Measurements from ENCODE around the gene SLC25A45. TPM values are rescaled to one million over a fixed set of nuclear protein-coding genes. Genes with fewer than 3 reads are reported as not detected.

The SLC25A45 gene
- polyA plus RNA-seq, 1 donor (not counting 4 experiments of a cell fraction or from before 2014, with no cell fraction given), result 0.20 TPM

DNA sequence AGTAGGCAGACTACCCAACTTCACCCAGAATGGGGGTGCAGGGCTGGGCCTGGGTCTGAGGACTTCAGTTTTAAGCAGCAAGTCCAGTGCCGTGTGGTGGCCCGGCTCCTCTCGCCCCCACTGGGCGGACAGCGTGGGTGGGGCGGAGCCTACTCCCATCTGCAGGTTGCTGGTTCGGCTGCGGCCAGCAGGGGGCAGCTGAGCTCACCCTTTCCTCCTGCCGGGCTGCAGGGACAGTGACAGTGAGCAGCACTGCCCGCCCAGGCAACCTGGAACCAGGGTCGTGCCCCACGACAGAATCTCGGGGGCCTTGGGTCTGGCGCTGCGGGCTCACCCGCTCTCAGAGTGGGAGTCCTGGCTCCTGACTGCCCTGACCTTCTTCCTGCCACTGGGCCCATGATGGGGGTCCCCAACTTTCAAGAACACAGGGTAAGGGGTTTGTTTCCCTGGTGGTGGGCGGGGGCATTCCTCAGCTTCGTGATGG is 33.9 kb upstream of the SLC25A45 start:
- Histone ChIP-seq H3K4me3 (ENCODE audit: control insufficient read depth in 2 of 3, extremely low read depth in 1 of 3, insufficient read depth in 2 of 3, low read depth in 1 of 3, low read length in 3 of 3) (peak overlapping the region in 2 of 3 experiments; percentile 23 to 61), H3K27ac (ENCODE audit: control insufficient read depth, insufficient read depth, low read length) (peak overlapping the region; percentile 1), H3K9me3 (ENCODE audit: control insufficient read depth, low read depth, low read length) (no peaks in the 10 kb centered on the region), H2AFZ (ENCODE audit: control insufficient read depth, low read length) (no peak overlapping the region), H3K36me3 (ENCODE audit: control insufficient read depth in 2 of 2, extremely low read depth in 1 of 2, insufficient read depth in 2 of 2, low read length in 2 of 2) (peaks cover 0 to 17% of the 10 kb centered on the region in 2 experiments), H3K27me3 (ENCODE audit: control insufficient read depth, extremely low read depth, insufficient read depth, low read length) (no peaks in the 10 kb centered on the region), H3K79me2 (ENCODE audit: control insufficient read depth, insufficient read depth, low read length) (no peaks in the 10 kb centered on the region), H3K9me1 (ENCODE audit: control insufficient read depth, extremely low read depth, insufficient read depth, low read length) (peaks cover 4% of the 10 kb centered on the region), H4K20me1 (ENCODE audit: control insufficient read depth, extremely low read depth, insufficient read depth, low read length) (no peaks in the 10 kb centered on the region), H3K4me2 (ENCODE audit: control insufficient read depth, extremely low read depth, insufficient read depth, low read depth, low read length) (peak overlapping the region; percentile 78), H3K4me1 (ENCODE audit: control insufficient read depth, extremely low read depth, insufficient read depth, low read length) (peaks cover 53% of the 10 kb centered on the region), H3K9ac (ENCODE audit: control insufficient read depth, extremely low read depth, insufficient read depth, low read length) (peak overlapping the region; percentile 55)
- dilution Hi-C loops (cut with MboI; ENCODE audit: extremely low pct_ligation_motif_present, low sequenced_read_pairs), result no loop called here
- FAIRE-seq, result no peak
- no peak for DNase-seq (ENCODE audit: low read depth, low spot score)
- TF ChIP-seq, protein P1, sequence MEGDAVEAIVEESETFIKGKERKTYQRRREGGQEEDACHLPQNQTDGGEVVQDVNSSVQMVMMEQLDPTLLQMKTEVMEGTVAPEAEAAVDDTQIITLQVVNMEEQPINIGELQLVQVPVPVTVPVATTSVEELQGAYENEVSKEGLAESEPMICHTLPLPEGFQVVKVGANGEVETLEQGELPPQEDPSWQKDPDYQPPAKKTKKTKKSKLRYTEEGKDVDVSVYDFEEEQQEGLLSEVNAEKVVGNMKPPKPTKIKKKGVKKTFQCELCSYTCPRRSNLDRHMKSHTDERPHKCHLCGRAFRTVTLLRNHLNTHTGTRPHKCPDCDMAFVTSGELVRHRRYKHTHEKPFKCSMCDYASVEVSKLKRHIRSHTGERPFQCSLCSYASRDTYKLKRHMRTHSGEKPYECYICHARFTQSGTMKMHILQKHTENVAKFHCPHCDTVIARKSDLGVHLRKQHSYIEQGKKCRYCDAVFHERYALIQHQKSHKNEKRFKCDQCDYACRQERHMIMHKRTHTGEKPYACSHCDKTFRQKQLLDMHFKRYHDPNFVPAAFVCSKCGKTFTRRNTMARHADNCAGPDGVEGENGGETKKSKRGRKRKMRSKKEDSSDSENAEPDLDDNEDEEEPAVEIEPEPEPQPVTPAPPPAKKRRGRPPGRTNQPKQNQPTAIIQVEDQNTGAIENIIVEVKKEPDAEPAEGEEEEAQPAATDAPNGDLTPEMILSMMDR (optimal IDR thresholded peaks at IDR 0.05 in 1 of 3, IDR thresholded peaks at IDR 0.05 in 1 of 3, conservative IDR thresholded peaks at IDR 0.05 in 1 of 3; ENCODE audit: extremely low read depth in 1 of 3, insufficient read depth in 2 of 3, low read length in 3 of 3), result peak; percentile 87 to 100 (median 99)
- no peak for TF ChIP-seq EZH2 (IDR thresholded peaks at IDR 0.05; ENCODE audit: low read length)

DNA sequence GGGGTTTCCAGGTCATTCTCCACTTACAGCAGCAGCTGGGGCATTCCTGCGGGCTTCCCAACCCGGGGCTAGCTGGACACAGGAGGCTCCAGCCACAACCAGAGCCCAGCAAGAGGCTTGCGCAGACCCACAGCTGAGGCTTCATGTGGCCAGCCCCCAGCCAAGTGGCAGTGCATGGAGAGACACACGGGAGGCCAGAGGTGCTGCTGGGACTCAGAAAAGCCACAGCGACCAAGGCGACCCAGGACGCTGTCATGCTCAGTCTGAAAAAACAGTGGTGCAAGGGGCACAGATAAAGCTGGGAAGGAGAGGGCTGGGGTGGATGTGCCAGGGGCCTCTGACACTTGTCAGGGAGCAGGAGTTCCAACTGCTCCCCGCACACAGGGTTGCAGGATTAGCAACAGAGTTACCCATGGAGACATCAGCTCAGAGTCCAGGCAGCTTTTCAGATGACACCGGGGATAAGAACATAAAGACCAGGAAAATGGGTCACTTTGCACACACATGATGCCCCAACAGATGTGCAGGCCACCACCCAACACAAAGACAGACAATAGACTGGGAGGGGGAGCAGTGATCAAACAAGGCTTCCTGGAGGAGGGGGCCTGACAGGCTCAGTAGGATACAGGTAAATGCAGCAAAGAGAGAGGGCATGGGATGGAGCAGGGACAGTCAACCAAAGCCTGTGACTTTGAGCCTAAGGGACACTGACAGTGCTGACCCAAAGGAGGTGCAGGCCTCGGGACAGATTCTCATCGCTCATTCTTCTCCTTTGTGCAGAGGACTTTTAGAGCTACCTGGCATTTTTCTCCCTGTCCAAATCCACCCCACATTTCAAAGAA is 33.3 kb upstream of the SLC25A45 start:
- Histone ChIP-seq H4K20me1 (ENCODE audit: control insufficient read depth, extremely low read depth, insufficient read depth, low read length) (no peaks in the 10 kb centered on the region), H3K36me3 (ENCODE audit: control insufficient read depth in 2 of 2, extremely low read depth in 1 of 2, insufficient read depth in 2 of 2, low read length in 2 of 2) (peaks cover 0 to 22% of the 10 kb centered on the region in 2 experiments), H3K27ac (ENCODE audit: control insufficient read depth, insufficient read depth, low read length) (no peak overlapping the region), H3K9ac (ENCODE audit: control insufficient read depth, extremely low read depth, insufficient read depth, low read length) (peak overlapping the region; percentile 55), H3K79me2 (ENCODE audit: control insufficient read depth, insufficient read depth, low read length) (no peaks in the 10 kb centered on the region), H3K9me1 (ENCODE audit: control insufficient read depth, extremely low read depth, insufficient read depth, low read length) (peaks cover 4% of the 10 kb centered on the region), H3K27me3 (ENCODE audit: control insufficient read depth, extremely low read depth, insufficient read depth, low read length) (no peaks in the 10 kb centered on the region), H3K4me1 (ENCODE audit: control insufficient read depth, extremely low read depth, insufficient read depth, low read length) (peaks cover 49% of the 10 kb centered on the region), H3K4me3 (ENCODE audit: control insufficient read depth in 2 of 3, extremely low read depth in 1 of 3, insufficient read depth in 2 of 3, low read depth in 1 of 3, low read length in 3 of 3) (peak overlapping the region in 2 of 3 experiments; percentile 23 to 61), H3K4me2 (ENCODE audit: control insufficient read depth, extremely low read depth, insufficient read depth, low read depth, low read length) (peak overlapping the region; percentile 78), H2AFZ (ENCODE audit: control insufficient read depth, low read length) (no peak overlapping the region), H3K9me3 (ENCODE audit: control insufficient read depth, low read depth, low read length) (no peaks in the 10 kb centered on the region)
- FAIRE-seq, result no peak
- no peak for DNase-seq (ENCODE audit: low read depth, low spot score)
- TF ChIP-seq EZH2 (IDR thresholded peaks at IDR 0.05; ENCODE audit: low read length), result no peak
- TF ChIP-seq, protein P1 (optimal IDR thresholded peaks at IDR 0.05 in 1 of 3, IDR thresholded peaks at IDR 0.05 in 1 of 3, conservative IDR thresholded peaks at IDR 0.05 in 1 of 3; ENCODE audit: extremely low read depth in 1 of 3, insufficient read depth in 2 of 3, low read length in 3 of 3), result no peak
- dilution Hi-C loops (cut with MboI; ENCODE audit: extremely low pct_ligation_motif_present, low sequenced_read_pairs), result no loop called here

Data from keratinocyte (primary cell).